ENCODE results near the gene PTGES2.

Gene PTGES2

GRCh38 chr9:128153060-128153946 lies 25.8 kb upstream of the PTGES2 start:
- DNase-seq, result no peak

- DNase-seq, result no peak
Measured at GRCh38 chr9:128152133-128153059, 24.9 kb upstream of the PTGES2 start.

- no peak for DNase-seq
Measured at GRCh38 chr9:128151309-128152132, 24.0 kb upstream of the PTGES2 start.

- DNase-seq, result no peak
Measured at GRCh38 chr9:128150594-128151308, 23.2 kb upstream of the PTGES2 start.

GRCh38 chr9:128149951-128150593 lies 22.5 kb upstream of the PTGES2 start:
- DNase-seq, result no peak

- DNase-seq, result no peak
Measured at GRCh38 chr9:128149001-128149701, 21.6 kb upstream of the PTGES2 start, which contains the start of gene LCN2. Gene LCN2 (plus strand): TSS chr9:128149453. CDS start chr9:128149526, 73 bp downstream.

- no peak for DNase-seq
Measured at GRCh38 chr9:128148509-128149000, 21.0 kb upstream of the PTGES2 start.

GRCh38 chr9:128146591-128147120 lies 19.1 kb upstream of the PTGES2 start:
- DNase-seq, result no peak

- DNase-seq, result no peak
Measured at GRCh38 chr9:128145951-128146351, 18.4 kb upstream of the PTGES2 start.

GRCh38 chr9:128145536-128145935 lies 18.0 kb upstream of the PTGES2 start:
- no peak for DNase-seq

GRCh38 chr9:128144239-128145181 lies 17.0 kb upstream of the PTGES2 start:
- DNase-seq, result no peak

- no peak for DNase-seq
Measured at GRCh38 chr9:128143525-128144238, 16.2 kb upstream of the PTGES2 start.

GRCh38 chr9:128142596-128142995 lies 15.1 kb upstream of the PTGES2 start:
- DNase-seq, result no peak

- DNase-seq, result no peak
Measured at GRCh38 chr9:128142061-128142460, 14.5 kb upstream of the PTGES2 start.

- no peak for DNase-seq
Measured at GRCh38 chr9:128141604-128142003, 14.1 kb upstream of the PTGES2 start.

GRCh38 chr9:128139621-128140020 lies 12.1 kb upstream of the PTGES2 start:
- no peak for DNase-seq

GRCh38 chr9:128138001-128138400 lies 10.5 kb upstream of the PTGES2 start:
- no peak for DNase-seq
